ENCODE data around the gene CD99L2. TPM values are rescaled to one million over a fixed set of nuclear protein-coding genes. Genes with fewer than 3 reads are reported as not detected.

CD99L2 gene
- total and polyA plus RNA-seq, 2 of the 8 experiments (the other 6 are each of a cell fraction or from before 2014, with no cell fraction given): 8.0 to 8.5 TPM

GRCh38 chrX:150842198-150842685 lies 56.2 kb downstream of the CD99L2 start:
- Histone ChIP-seq H3K56ac (replicated peaks; ENCODE audit: insufficient read length, low read depth, low read length) (no peak overlapping the region), H3K4ac (replicated peaks; ENCODE audit: insufficient read length, low read depth, low read length) (no peak overlapping the region), H2BK120ac (replicated peaks; ENCODE audit: low read depth, low read length) (no peak overlapping the region), H3K27ac (ENCODE audit: low read depth, low read length) (no peak overlapping the region), H2BK15ac (ENCODE audit: low read length) (no peak overlapping the region), H4K20me1 (replicated peaks in 1 of 2; ENCODE audit: control insufficient read depth in 1 of 2, insufficient read depth in 2 of 2, low read length in 2 of 2) (no peaks in the 10 kb centered on the region), H3K9me3 (ENCODE audit: insufficient read depth in 2 of 2, low read depth in 1 of 2, low read length in 1 of 2) (no peaks in the 10 kb centered on the region), H4K91ac (replicated peaks; ENCODE audit: insufficient read length, low read length) (no peak overlapping the region), H2BK5ac (ENCODE audit: low read depth, low read length) (no peak overlapping the region), H3K14ac (ENCODE audit: insufficient read length) (no peak overlapping the region), H3K18ac (ENCODE audit: extremely low read depth, low read length) (no peak overlapping the region), H3K9ac (replicated peaks in 1 of 4; ENCODE audit: extremely low read depth in 1 of 4, low read depth in 3 of 4, low read length in 3 of 4) (no peak overlapping the region), H2AK5ac (ENCODE audit: low read depth, low read length) (no peak overlapping the region), H2AFZ (ENCODE audit: low read length) (no peak overlapping the region), H4K8ac (ENCODE audit: extremely low read depth, insufficient read depth, low read length) (no peak overlapping the region), H2BK12ac (ENCODE audit: low read depth, low read length) (no peak overlapping the region), H3K4me1 (replicated peaks in 1 of 4; ENCODE audit: control insufficient read depth in 3 of 4, insufficient read depth in 4 of 4, low read length in 3 of 4) (no peaks in the 10 kb centered on the region), H3K79me1 (ENCODE audit: low read depth, low read length) (no peaks in the 10 kb centered on the region), H3K27me3 (replicated peaks in 1 of 4; ENCODE audit: control insufficient read depth in 3 of 4, extremely low read depth in 1 of 4, insufficient read depth in 3 of 4, low read length in 3 of 4) (no peaks in the 10 kb centered on the region), H4K5ac (ENCODE audit: insufficient read length, low read depth, low read length) (no peak overlapping the region), H2BK20ac (ENCODE audit: low read length) (no peak overlapping the region), H3K23ac (ENCODE audit: insufficient read length) (no peak overlapping the region), H3K4me2 (ENCODE audit: insufficient read depth in 1 of 2, low read depth in 2 of 2, low read length in 2 of 2) (no peak overlapping the region), H3K36me3 (ENCODE audit: control insufficient read depth in 2 of 4, insufficient read depth in 4 of 4, low read length in 3 of 4) (no peaks in the 10 kb centered on the region), H3K4me3 (ENCODE audit: extremely low read depth in 1 of 4, insufficient read depth in 2 of 4, low read depth in 3 of 4, low read length in 4 of 4) (no peak overlapping the region), H3K23me2 (ENCODE audit: low read depth, low read length) (no peaks in the 10 kb centered on the region), H3K79me2 (ENCODE audit: control insufficient read depth in 1 of 2, insufficient read depth in 2 of 2, low read length in 2 of 2) (no peaks in the 10 kb centered on the region)
- no peak for FAIRE-seq
- POLR2A ChIA-PET (ENCODE audit: partially characterized antibody): no interaction called here
- WGBS, 2 experiments (ENCODE audit: extremely low coverage in 1 of 2, insufficient coverage in 1 of 2, insufficient read length in 1 of 2, insufficient replicate concordance in 2 of 2, low coverage in 1 of 2, low lambda C conversion rate in 2 of 2, missing lambda C conversion rate in 1 of 2): 80% methylated on average over 2 of the region's 2 CpGs; no CpG with 5 or more reads in 1 of the 2 experiments
- CTCF ChIA-PET (ENCODE audit: partially characterized antibody): no interaction called here
- DNase-seq (ENCODE audit: low read depth in 1 of 2, low spot score in 2 of 2): no peak
- no peak for TF ChIP-seq JUND (IDR thresholded peaks at IDR 0.05; ENCODE audit: low read length)
- TF ChIP-seq CTBP2 (IDR thresholded peaks at IDR 0.05; ENCODE audit: borderline replicate concordance, insufficient read depth, insufficient read length, low read length): no peak
- no peak for TF ChIP-seq JUN (IDR thresholded peaks at IDR 0.05; ENCODE audit: low read depth, low read length)
- TF ChIP-seq CHD2 (IDR thresholded peaks at IDR 0.05; ENCODE audit: low read length): no peak
- no peak for TF ChIP-seq SAP30 (IDR thresholded peaks at IDR 0.05; ENCODE audit: insufficient read depth, insufficient replicate concordance, low read length)
- TF ChIP-seq SIRT6 (IDR thresholded peaks at IDR 0.05; ENCODE audit: low read length): no peak
- TF ChIP-seq MAFK (IDR thresholded peaks at IDR 0.05; ENCODE audit: low read depth, low read length): no peak
- TF ChIP-seq POLR2AphosphoS5 (IDR thresholded peaks at IDR 0.05; ENCODE audit: low read depth, low read length): no peak
- TF ChIP-seq SIX5 (IDR thresholded peaks at IDR 0.05; ENCODE audit: low read depth, low read length): no peak
- no peak for TF ChIP-seq RAD21 (IDR thresholded peaks at IDR 0.05 in 1 of 2, conservative IDR thresholded peaks at IDR 0.05 in 1 of 2; ENCODE audit: low read depth in 2 of 2, low read length in 2 of 2)
- TF ChIP-seq PHF8 (conservative IDR thresholded peaks at IDR 0.05; ENCODE audit: low read depth, low read length): no peak
- TF ChIP-seq KDM5A (IDR thresholded peaks at IDR 0.05; ENCODE audit: low read length): no peak
- no peak for TF ChIP-seq TAF7 (optimal IDR thresholded peaks at IDR 0.05; ENCODE audit: borderline replicate concordance, low read depth, low read length)
- no peak for TF ChIP-seq NANOG (IDR thresholded peaks at IDR 0.05; ENCODE audit: insufficient read depth, low read depth, low read length, poor library complexity, severe bottlenecking)
